H9 (cell line): Measurements from ENCODE around the gene XRN1. TPM values are rescaled to one million over a fixed set of nuclear protein-coding genes. Genes with fewer than 3 reads are reported as not detected.
"Not testable (repeated sequence)": the region's sequence is repeated elsewhere in the genome, so short reads cannot be mapped to it uniquely, and the experiment has no call there.

Source experiments
- DNase-seq: peaks from one replicate; pipeline ENCODE4 v3.0.0-alpha.2; 2017
- H2AFZ ChIP-seq: one replicate; pipeline ENCODE4 v1.6.1; 2013; ENCODE audit warnings: mild to moderate bottlenecking, low read length, control low read depth, moderate library complexity
- H2AK5ac ChIP-seq: 2 replicates; pipeline ENCODE4 v1.6.1; 2013; ENCODE audit warnings: low read length, control low read depth, mixed read lengths; ENCODE audit not compliant: insufficient read length
- H2BK120ac ChIP-seq: one replicate; pipeline ENCODE4 v1.6.1; 2013; ENCODE audit warnings: low read depth, mild to moderate bottlenecking, low read length, control low read depth, inconsistent platforms; ENCODE audit not compliant: poor library complexity, severe bottlenecking
- H2BK12ac ChIP-seq: 2 replicates; pipeline ENCODE4 v1.6.1; 2013; ENCODE audit warnings: low read length, control low read depth, mixed read lengths, low read depth; ENCODE audit not compliant: insufficient read length
- H2BK15ac ChIP-seq: 2 replicates; pipeline ENCODE4 v1.6.1; 2013; ENCODE audit warnings: low read depth, low read length, control low read depth
- H2BK20ac ChIP-seq: one replicate; pipeline ENCODE4 v1.6.1; 2013; ENCODE audit warnings: low read depth, mild to moderate bottlenecking, low read length, control low read depth, inconsistent platforms; ENCODE audit not compliant: poor library complexity, severe bottlenecking
- H2BK5ac ChIP-seq: 2 replicates; pipeline ENCODE4 v1.6.1; 2013; ENCODE audit warnings: low read length, control low read depth, mixed read lengths; ENCODE audit not compliant: insufficient read length
- H3K14ac ChIP-seq: 2 replicates; pipeline ENCODE4 v1.6.1; 2013; ENCODE audit warnings: low read length, control low read depth; ENCODE audit not compliant: insufficient read depth
- H3K18ac ChIP-seq: 2 replicates; pipeline ENCODE4 v1.6.1; 2013; ENCODE audit warnings: low read depth, mild to moderate bottlenecking, mixed read lengths, low read length, control low read depth; ENCODE audit not compliant: insufficient read length
- H3K23ac ChIP-seq: 2 replicates; pipeline ENCODE4 v1.6.1; 2013; ENCODE audit warnings: low read length, control low read depth, mixed read lengths, low read depth; ENCODE audit not compliant: insufficient read length
- H3K23me2 ChIP-seq: 2 replicates; pipeline ENCODE4 v1.6.1; 2013; ENCODE audit warnings: low read depth, mild to moderate bottlenecking, mixed read lengths, low read length, control low read depth; ENCODE audit not compliant: insufficient read length, poor library complexity, severe bottlenecking
- H3K27ac ChIP-seq: 2 replicates; pipeline ENCODE4 v1.5.1; 2013; ENCODE audit warnings: low read length, control low read depth, mixed read lengths, low read depth; ENCODE audit not compliant: insufficient read length
- H3K27me3 ChIP-seq: 2 replicates; pipeline ENCODE4 v1.6.1; 2013; ENCODE audit warnings: low read length, control low read depth, inconsistent platforms; ENCODE audit not compliant: insufficient read depth
- H3K4ac ChIP-seq: 2 replicates; pipeline ENCODE4 v1.6.1; 2013; ENCODE audit warnings: low read depth, mild to moderate bottlenecking, control low read depth, inconsistent platforms, low read length, moderate library complexity
- H3K4me1 ChIP-seq: 2 replicates; pipeline ENCODE4 v1.6.1; 2013; ENCODE audit warnings: low read length, control low read depth, inconsistent platforms; ENCODE audit not compliant: insufficient read depth
- H3K4me2 ChIP-seq: 2 replicates; pipeline ENCODE4 v1.6.1; 2013; ENCODE audit warnings: low read length, control low read depth, mixed read lengths; ENCODE audit not compliant: insufficient read length, insufficient read depth
- H3K56ac ChIP-seq: 2 replicates; pipeline ENCODE4 v1.6.1; 2013; ENCODE audit warnings: low read depth, mild to moderate bottlenecking, mixed read lengths, low read length, control low read depth; ENCODE audit not compliant: insufficient read length
- H3K79me1 ChIP-seq: 2 replicates; pipeline ENCODE4 v1.6.1; 2013; ENCODE audit warnings: low read depth, mild to moderate bottlenecking, moderate library complexity, low read length, control low read depth, inconsistent platforms; ENCODE audit not compliant: insufficient read depth, poor library complexity, severe bottlenecking
- H3K79me2 ChIP-seq: 2 replicates; pipeline ENCODE4 v1.6.1; 2013; ENCODE audit warnings: low read length, control low read depth, inconsistent platforms; ENCODE audit not compliant: insufficient read depth
- H3K9ac ChIP-seq: 2 replicates; pipeline ENCODE4 v1.6.1; 2013; ENCODE audit warnings: low read length, control low read depth, mixed read lengths; ENCODE audit not compliant: insufficient read length; ENCODE audit errors: extremely low read depth
- H3K9me3 ChIP-seq: one replicate; pipeline ENCODE4 v1.6.1; 2013; ENCODE audit warnings: low read depth, low read length, inconsistent platforms; ENCODE audit not compliant: control insufficient read depth
- H3T11ph ChIP-seq: one replicate; pipeline ENCODE4 v1.6.1; 2013; ENCODE audit warnings: mild to moderate bottlenecking, low read length, control low read depth, inconsistent platforms
- H4K20me1 ChIP-seq: one replicate; pipeline ENCODE4 v1.6.1; 2013; ENCODE audit not compliant: control insufficient read depth, insufficient read length, insufficient read depth
- H4K5ac ChIP-seq: 2 replicates; pipeline ENCODE4 v1.6.1; 2013; ENCODE audit warnings: low read depth, mild to moderate bottlenecking, mixed read lengths, low read length, control low read depth; ENCODE audit not compliant: insufficient read length
- H4K8ac ChIP-seq: replicated peaks from 2 replicates; pipeline ENCODE4 v1.6.1; 2013; ENCODE audit warnings: low read length, control low read depth, mixed read lengths, low read depth; ENCODE audit not compliant: insufficient read length
- H4K91ac ChIP-seq: 2 replicates; pipeline ENCODE4 v1.6.1; 2013; ENCODE audit warnings: low read depth, mild to moderate bottlenecking, moderate library complexity, mixed read lengths, low read length, control low read depth; ENCODE audit not compliant: insufficient read length
- H3K27ac Mint-ChIP-seq, 3 experiments: 2 replicates in 2 of 3; 3 replicates in 1 of 3; pipeline ENCODE4 v1.8.0; 2020 to 2021; ENCODE audit warnings: mixed read lengths in 3 of 3, mild to moderate bottlenecking in 1 of 3, moderate library complexity in 1 of 3
- H3K27me3 Mint-ChIP-seq: 2 replicates; pipeline ENCODE4 v1.8.0; 2021; ENCODE audit warnings: low read depth, mild to moderate bottlenecking, moderate library complexity, mixed read lengths
- H3K36me3 Mint-ChIP-seq, 3 experiments: 2 replicates in 2 of 3; 3 replicates in 1 of 3; pipeline ENCODE4 v1.8.0; 2020 to 2021; ENCODE audit warnings: low read depth in 3 of 3, mixed read lengths in 3 of 3; ENCODE audit not compliant: insufficient read depth in 1 of 3
- H3K4me1 Mint-ChIP-seq, 2 experiments: 2 replicates each; pipeline ENCODE4 v1.8.0; 2020; ENCODE audit warnings: mixed read lengths in 2 of 2
- H3K4me3 Mint-ChIP-seq, 2 experiments: 2 replicates in 1 of 2; 3 replicates in 1 of 2; pipeline ENCODE4 v1.8.0; 2020 to 2021; ENCODE audit warnings: mild to moderate bottlenecking in 2 of 2, mixed read lengths in 2 of 2, moderate library complexity in 1 of 2
- H3K9me3 Mint-ChIP-seq, 2 experiments: 2 replicates in 1 of 2; 3 replicates in 1 of 2; pipeline ENCODE4 v1.8.0; 2020; ENCODE audit warnings: mild to moderate bottlenecking in 2 of 2, mixed read lengths in 2 of 2, moderate library complexity in 1 of 2
- WGBS: extraction: QIAGEN DNeasy Blood & Tissue Kit; methylation state at CpG from one replicate; pipeline ENCODE4 v1.1.7; 2013; ENCODE audit warnings: missing lambda C conversion rate, low lambda C conversion rate, mixed read lengths; ENCODE audit not compliant: insufficient read length; ENCODE audit errors: extremely low coverage; 5-methylcytosine and 5-hydroxymethylcytosine counted together
- total RNA-seq: library from RNA; stranded (reverse); gene quantifications from 2 replicates; pipeline ENCODE4 v1.2.1, GENCODE V29; 2021

XRN1 gene
- total RNA-seq, 1 experiment from 2014 or later, result 15.0 TPM

DNA sequence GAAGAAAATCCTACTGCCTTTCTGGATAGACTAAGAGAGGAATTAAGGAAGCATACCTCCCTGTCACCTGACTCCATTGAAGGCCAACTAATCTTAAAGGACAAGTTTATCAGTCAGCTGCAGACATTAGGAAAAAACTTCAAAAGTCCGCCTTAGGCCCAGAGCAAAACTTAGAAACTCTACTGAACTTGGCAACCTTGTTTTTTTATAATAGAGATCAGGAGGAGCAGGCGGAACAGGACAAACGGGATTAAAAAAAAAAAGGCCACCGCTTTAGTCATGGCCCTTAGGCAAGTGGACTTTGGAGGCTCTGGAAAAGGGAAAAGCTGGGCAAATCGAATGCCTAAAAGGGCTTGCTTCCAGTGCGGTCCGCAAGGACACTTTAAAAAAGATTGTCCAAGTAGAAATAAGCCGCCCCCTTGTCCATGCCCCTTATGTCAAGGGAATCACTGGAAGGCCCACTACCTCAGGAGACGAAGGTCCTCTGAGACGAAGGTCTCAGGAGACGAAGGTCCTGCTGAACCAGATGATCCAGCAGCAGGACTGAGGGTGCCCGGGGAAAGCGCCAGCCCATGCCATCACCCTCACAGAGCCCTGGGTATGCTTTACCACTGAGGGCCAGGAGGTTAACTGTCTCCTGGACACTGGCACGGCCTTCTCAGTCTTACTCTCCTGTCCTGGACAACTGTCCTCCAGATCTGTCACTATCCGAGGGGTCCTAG lies 8.2 kb downstream of the XRN1 start:
- not testable (repeated sequence) for H3K27me3 ChIP-seq, H2BK5ac ChIP-seq, H3K9ac ChIP-seq, H4K8ac ChIP-seq, H3K4ac ChIP-seq, H3K56ac ChIP-seq, H3K23me2 ChIP-seq, H3T11ph ChIP-seq, H3K4me1 ChIP-seq, H4K91ac ChIP-seq, H3K9me3 Mint-ChIP-seq, H3K9me3 ChIP-seq, H2BK15ac ChIP-seq, H2BK120ac ChIP-seq, H2BK12ac ChIP-seq, H3K27me3 Mint-ChIP-seq, DNase-seq, H3K27ac Mint-ChIP-seq, H2AK5ac ChIP-seq, H4K20me1 ChIP-seq, H3K23ac ChIP-seq, H2BK20ac ChIP-seq, H3K27ac ChIP-seq, H3K18ac ChIP-seq, H4K5ac ChIP-seq, H3K36me3 Mint-ChIP-seq, H2AFZ ChIP-seq, H3K4me3 Mint-ChIP-seq, H3K14ac ChIP-seq, H3K79me1 ChIP-seq, H3K79me2 ChIP-seq, H3K4me2 ChIP-seq
- peaks cover 5 to 10% of the 10 kb centered on the region in 2 experiments for H3K4me1 Mint-ChIP-seq
- no CpG with 5 or more reads among the region's 15 CpGs for WGBS

- not testable (repeated sequence) for DNase-seq, H3K27ac ChIP-seq, H2BK15ac ChIP-seq, H3K9me3 Mint-ChIP-seq, H3K4me1 Mint-ChIP-seq, H3K79me1 ChIP-seq, H3K56ac ChIP-seq, H4K5ac ChIP-seq, H3K79me2 ChIP-seq, H3K23me2 ChIP-seq, H3K4ac ChIP-seq, H3K9ac ChIP-seq, H3K18ac ChIP-seq, H2AFZ ChIP-seq, H2BK20ac ChIP-seq, H3K36me3 Mint-ChIP-seq, H4K8ac ChIP-seq, H2BK120ac ChIP-seq, H3K27ac Mint-ChIP-seq, H3K27me3 ChIP-seq, H3K4me2 ChIP-seq, H3K27me3 Mint-ChIP-seq, H3K4me3 Mint-ChIP-seq, H3K4me1 ChIP-seq, H3K23ac ChIP-seq, H3K9me3 ChIP-seq, H2BK12ac ChIP-seq, H2AK5ac ChIP-seq, H3K14ac ChIP-seq, H2BK5ac ChIP-seq, H4K91ac ChIP-seq, H3T11ph ChIP-seq, H4K20me1 ChIP-seq
- WGBS, result no CpG with 5 or more reads among the region's 11 CpGs
These were observed 9.7 kb downstream of the XRN1 start for GRCh38 chr3:142438096-142438495.
